Lung (tissue), 12 donors: ENCODE results near the gene TSPAN18. TPM values are rescaled to one million over a fixed set of nuclear protein-coding genes. Genes with fewer than 3 reads are reported as not detected.
A peak's percentile ranks its signal among the peaks of the same experiment; 100 is the strongest.

Experiments used
- ATAC-seq: fragments of 200-7000 bp; cut with Tn5 transposase; one replicate; pipeline ENCODE4 v1.9.1; 2020; ENCODE audit warnings: moderate number of reproducible peaks; ENCODE audit not compliant: insufficient read depth, low FRiP score
- DNase-seq, 3 donors: peaks; one replicate each; pipeline ENCODE4 v3.0.0-alpha.2; 2013 to 2017
- H3K27ac ChIP-seq, 2 donors: one replicate each; pipeline ENCODE4 v1.5.1; 2013; ENCODE audit warnings: mild to moderate bottlenecking in 2 of 2, moderate library complexity in 2 of 2, control low read depth in 1 of 2, inconsistent platforms in 1 of 2, low read depth in 1 of 2, low read length in 1 of 2
- H3K27me3 ChIP-seq, 3 donors: one replicate each; pipeline ENCODE4 v1.5.1; 2013; ENCODE audit warnings: low read length in 2 of 3; ENCODE audit not compliant: control insufficient read depth in 3 of 3, insufficient read depth in 3 of 3
- H3K36me3 ChIP-seq, 4 donors: one replicate each; pipeline ENCODE4 v1.5.1; 2013; ENCODE audit warnings: low read length in 4 of 4, mild to moderate bottlenecking in 1 of 4, moderate library complexity in 1 of 4; ENCODE audit not compliant: control insufficient read depth in 4 of 4, insufficient read depth in 4 of 4
- H3K4me1 ChIP-seq, 5 donors: one replicate each; pipeline ENCODE4 v1.5.1; 2013; ENCODE audit warnings: low read length in 5 of 5, mild to moderate bottlenecking in 2 of 5, moderate library complexity in 1 of 5; ENCODE audit not compliant: control insufficient read depth in 5 of 5, insufficient read depth in 5 of 5
- H3K4me3 ChIP-seq: one replicate; pipeline ENCODE4 v1.5.1; 2013; ENCODE audit warnings: mild to moderate bottlenecking, control low read depth, moderate library complexity
- H3K9ac ChIP-seq, 2 donors: one replicate each; pipeline ENCODE4 v1.5.1; 2013; ENCODE audit warnings: low read length in 2 of 2, control low read depth in 1 of 2; ENCODE audit not compliant: insufficient read depth in 1 of 2
- H3K9me3 ChIP-seq, 4 donors: one replicate each; pipeline ENCODE4 v1.5.1; 2013; ENCODE audit warnings: low read length in 3 of 4, mild to moderate bottlenecking in 1 of 4, moderate library complexity in 1 of 4; ENCODE audit not compliant: control insufficient read depth in 4 of 4, insufficient read depth in 3 of 4
- CTCF ChIP-seq: IDR thresholded peaks from 2 replicates; pipeline ENCODE4 v1.5.1; 2012; ENCODE audit warnings: mild to moderate bottlenecking; ENCODE audit errors: control extremely low read depth, extremely low read depth
- WGBS, 2 donors: extraction: QIAGEN DNeasy Blood & Tissue Kit; methylation state at CpG; one replicate each; pipeline ENCODE4 v1.1.7; 2013; 5-methylcytosine and 5-hydroxymethylcytosine counted together
- polyA plus RNA-seq, 2 donors: library from polyadenylated mRNA; stranded (reverse); fragments of 200-250 nt; gene quantifications; one replicate each; pipeline ENCODE4 v1.2.1, GENCODE V29; 2013
- total RNA-seq, 2 donors: library from RNA; depleted of rRNA in 1 of 2; stranded (reverse); fragments of >200 nt in 1 of 2; gene quantifications; one replicate each; pipeline ENCODE4 v1.2.1, GENCODE V29; 2014 to 2021
- donor health status: control.
- donor health status: control.
- donor health status: Bipolar disorder and iron deficiency.
- donor health status: healthy.
- donor health status: DM: yes; HTN: yes; CAD: no.

Gene TSPAN18
- total and polyA plus RNA-seq, 4 donors: 8.3 to 40.7 (median 21.4) TPM

GRCh38 chr11:44803009-44803408 lies 76.2 kb downstream of the TSPAN18 start:
- Histone ChIP-seq H3K9ac (no peak overlapping the region), H3K4me1 (peaks cover 0 to 35% (median 22%) of the 10 kb centered on the region in 5 donors), H3K4me3 (no peak overlapping the region), H3K36me3 (no peaks in the 10 kb centered on the region), H3K27me3 (no peaks in the 10 kb centered on the region), H3K9me3 (no peaks in the 10 kb centered on the region), H3K27ac (no peak overlapping the region)
- DNase-seq (peak; percentile 70 to 87 (median 82)), ATAC-seq (no peak)
- no peak for TF ChIP-seq CTCF
- 66 to 75% methylated on average over 3 of the region's 3 CpGs for WGBS, 2 donors

- Histone ChIP-seq H3K4me3 (no peak overlapping the region), H3K36me3 (no peaks in the 10 kb centered on the region), H3K9me3 (no peaks in the 10 kb centered on the region), H3K9ac (no peak overlapping the region), H3K27me3 (no peaks in the 10 kb centered on the region), H3K27ac (no peak overlapping the region), H3K4me1 (peaks cover 0 to 23% (median 18%) of the 10 kb centered on the region in 5 donors)
- peak; percentile 56 to 76 (median 71) for DNase-seq
- no peak for TF ChIP-seq CTCF
- whole genome bisulfite sequencing, 2 donors: 60 to 65% methylated on average over 14 of the region's 14 CpGs
- ATAC-seq: no peak
These were observed 78.0 kb downstream of the TSPAN18 start for GRCh38 chr11:44804449-44805437.

- Histone ChIP-seq H3K4me1 (peaks cover 0 to 23% (median 18%) of the 10 kb centered on the region in 5 donors), H3K9ac (no peak overlapping the region), H3K36me3 (no peaks in the 10 kb centered on the region), H3K9me3 (no peaks in the 10 kb centered on the region), H3K4me3 (no peak overlapping the region), H3K27me3 (no peaks in the 10 kb centered on the region), H3K27ac (no peak overlapping the region)
- DNase-seq: no peak
- TF ChIP-seq CTCF: no peak
- ATAC-seq: no peak
- 80 to 82% methylated on average over 6 of the region's 6 CpGs for WGBS, 2 donors
These were observed 78.8 kb downstream of the TSPAN18 start for GRCh38 chr11:44805596-44805995.
